ENCODE data around the gene MBOAT1.

MBOAT1 gene

GRCh38 chr6:20113649-20114224, 98.5 kb downstream of the MBOAT1 start:
- H3K4me1 ChIP-seq (ENCODE audit: control insufficient read depth in 1 of 2, insufficient read depth in 2 of 2, low read length in 2 of 2) = no peaks in the 10 kb centered on the region
- no peaks in the 10 kb centered on the region for H3K9me3 ChIP-seq (ENCODE audit: control insufficient read depth in 1 of 2, low read length in 2 of 2)
- no peak overlapping the region for H3K9ac ChIP-seq (ENCODE audit: low read depth in 1 of 2, low read length in 2 of 2)
- H3K27me3 ChIP-seq (ENCODE audit: control insufficient read depth in 1 of 2, insufficient read depth in 2 of 2, low read length in 2 of 2) = no peaks in the 10 kb centered on the region
- no peak overlapping the region for H3K4me3 ChIP-seq (ENCODE audit: low read depth in 1 of 2, low read length in 2 of 2)
- H3K36me3 ChIP-seq (ENCODE audit: control insufficient read depth in 1 of 2, insufficient read depth in 2 of 2, low read length in 2 of 2) = peaks cover 32 to 54% of the 10 kb centered on the region in 2 donors
- H3K27ac ChIP-seq (ENCODE audit: low read depth, low read length) = no peak overlapping the region

DNA sequence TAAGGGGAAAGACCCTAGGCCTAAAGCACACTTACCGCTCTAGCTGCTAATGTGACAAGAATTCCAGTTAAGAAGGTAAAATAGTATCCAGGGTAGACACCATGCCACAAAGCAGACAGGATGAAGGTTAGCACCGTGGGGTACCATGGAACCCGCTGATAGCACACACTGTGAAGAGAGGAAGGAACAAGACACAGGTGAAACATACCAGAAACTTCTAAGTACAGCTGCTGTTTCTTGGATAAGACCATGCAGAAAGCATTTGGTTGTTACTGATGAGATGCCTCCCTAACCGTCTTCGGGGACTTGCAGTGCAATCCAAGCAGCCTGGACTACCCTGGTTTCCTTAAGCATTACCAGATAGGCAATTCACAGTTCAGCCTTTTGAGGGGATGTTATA, 99.4 kb downstream of the MBOAT1 start:
- H3K9ac ChIP-seq (ENCODE audit: low read depth in 1 of 2, low read length in 2 of 2) = no peak overlapping the region
- H3K36me3 ChIP-seq (ENCODE audit: control insufficient read depth in 1 of 2, insufficient read depth in 2 of 2, low read length in 2 of 2) = peaks cover 38 to 55% of the 10 kb centered on the region in 2 donors
- no peaks in the 10 kb centered on the region for H3K27me3 ChIP-seq (ENCODE audit: control insufficient read depth in 1 of 2, insufficient read depth in 2 of 2, low read length in 2 of 2)
- H3K9me3 ChIP-seq (ENCODE audit: control insufficient read depth in 1 of 2, low read length in 2 of 2) = no peaks in the 10 kb centered on the region
- H3K4me1 ChIP-seq (ENCODE audit: control insufficient read depth in 1 of 2, insufficient read depth in 2 of 2, low read length in 2 of 2) = no peaks in the 10 kb centered on the region
- H3K4me3 ChIP-seq (ENCODE audit: low read depth in 1 of 2, low read length in 2 of 2) = no peak overlapping the region
- no peak overlapping the region for H3K27ac ChIP-seq (ENCODE audit: low read depth, low read length)

GRCh38 chr6:20112241-20112640, 100.0 kb downstream of the MBOAT1 start:
- no peak overlapping the region for H3K27ac ChIP-seq (ENCODE audit: low read depth, low read length)
- H3K36me3 ChIP-seq (ENCODE audit: control insufficient read depth in 1 of 2, insufficient read depth in 2 of 2, low read length in 2 of 2) = peaks cover 43 to 55% of the 10 kb centered on the region in 2 donors
- no peak overlapping the region for H3K4me3 ChIP-seq (ENCODE audit: low read depth in 1 of 2, low read length in 2 of 2)
- no peak overlapping the region for H3K9ac ChIP-seq (ENCODE audit: low read depth in 1 of 2, low read length in 2 of 2)
- no peaks in the 10 kb centered on the region for H3K4me1 ChIP-seq (ENCODE audit: control insufficient read depth in 1 of 2, insufficient read depth in 2 of 2, low read length in 2 of 2)
- no peaks in the 10 kb centered on the region for H3K9me3 ChIP-seq (ENCODE audit: control insufficient read depth in 1 of 2, low read length in 2 of 2)
- H3K27me3 ChIP-seq (ENCODE audit: control insufficient read depth in 1 of 2, insufficient read depth in 2 of 2, low read length in 2 of 2) = no peaks in the 10 kb centered on the region

DNA sequence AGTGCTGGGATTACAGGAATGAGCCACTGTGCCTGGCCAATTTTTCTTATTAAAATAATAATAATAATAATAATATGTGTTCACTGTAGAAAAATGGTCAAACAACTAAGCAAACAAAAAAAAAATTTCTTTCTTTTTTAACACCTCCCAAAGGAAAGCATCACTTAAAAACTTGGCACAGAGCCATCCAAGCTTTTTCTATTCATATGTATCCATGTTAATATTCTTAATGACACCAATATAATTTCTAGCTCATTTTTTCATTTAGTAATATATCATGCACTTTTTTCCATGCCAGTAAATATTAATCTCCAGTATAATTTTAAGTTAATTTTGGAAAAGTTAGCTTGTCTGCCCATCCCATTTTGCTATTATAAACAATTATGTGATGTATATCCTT, 101.8 kb downstream of the MBOAT1 start:
- H3K4me1 ChIP-seq (ENCODE audit: control insufficient read depth in 1 of 2, insufficient read depth in 2 of 2, low read length in 2 of 2) = no peaks in the 10 kb centered on the region
- H3K27me3 ChIP-seq (ENCODE audit: control insufficient read depth in 1 of 2, insufficient read depth in 2 of 2, low read length in 2 of 2) = no peaks in the 10 kb centered on the region
- H3K9ac ChIP-seq (ENCODE audit: low read depth in 1 of 2, low read length in 2 of 2) = no peak overlapping the region
- H3K27ac ChIP-seq (ENCODE audit: low read depth, low read length) = no peak overlapping the region
- H3K4me3 ChIP-seq (ENCODE audit: low read depth in 1 of 2, low read length in 2 of 2) = no peak overlapping the region
- H3K9me3 ChIP-seq (ENCODE audit: control insufficient read depth in 1 of 2, low read length in 2 of 2) = no peaks in the 10 kb centered on the region
- H3K36me3 ChIP-seq (ENCODE audit: control insufficient read depth in 1 of 2, insufficient read depth in 2 of 2, low read length in 2 of 2) = peaks cover 43 to 58% of the 10 kb centered on the region in 2 donors

DNA sequence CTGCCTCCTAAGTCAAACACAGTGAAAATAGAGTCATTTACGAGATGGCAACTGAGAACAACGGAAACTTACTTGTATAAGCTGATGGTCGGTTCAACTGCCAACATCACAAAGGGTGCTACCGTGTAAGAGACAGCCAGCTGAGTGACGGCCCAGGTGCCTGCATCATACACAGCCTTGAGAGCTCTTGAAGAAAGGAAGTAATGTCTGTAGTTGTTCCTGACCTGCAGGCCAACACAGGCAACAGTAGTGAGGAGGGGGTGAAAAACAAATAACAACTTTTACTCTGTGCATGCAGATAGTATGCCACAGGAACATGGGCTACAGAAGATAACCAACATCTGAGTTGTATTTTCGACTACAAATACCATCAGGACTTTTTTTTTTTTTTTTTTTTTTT, 102.7 kb downstream of the MBOAT1 start:
- Histone ChIP-seq H3K9ac (ENCODE audit: low read depth in 1 of 2, low read length in 2 of 2) (no peak overlapping the region), H3K27ac (ENCODE audit: low read depth, low read length) (no peak overlapping the region), H3K36me3 (ENCODE audit: control insufficient read depth in 1 of 2, insufficient read depth in 2 of 2, low read length in 2 of 2) (peaks cover 44 to 53% of the 10 kb centered on the region in 2 donors), H3K9me3 (ENCODE audit: control insufficient read depth in 1 of 2, low read length in 2 of 2) (no peaks in the 10 kb centered on the region), H3K27me3 (ENCODE audit: control insufficient read depth in 1 of 2, insufficient read depth in 2 of 2, low read length in 2 of 2) (no peaks in the 10 kb centered on the region), H3K4me1 (ENCODE audit: control insufficient read depth in 1 of 2, insufficient read depth in 2 of 2, low read length in 2 of 2) (no peaks in the 10 kb centered on the region), H3K4me3 (ENCODE audit: low read depth in 1 of 2, low read length in 2 of 2) (no peak overlapping the region)

GRCh38 chr6:20105838-20106237, 106.4 kb downstream of the MBOAT1 start:
- Histone ChIP-seq H3K27me3 (ENCODE audit: control insufficient read depth in 1 of 2, insufficient read depth in 2 of 2, low read length in 2 of 2) (no peaks in the 10 kb centered on the region), H3K4me3 (ENCODE audit: low read depth in 1 of 2, low read length in 2 of 2) (no peak overlapping the region), H3K36me3 (ENCODE audit: control insufficient read depth in 1 of 2, insufficient read depth in 2 of 2, low read length in 2 of 2) (peaks cover 41 to 62% of the 10 kb centered on the region in 2 donors), H3K27ac (ENCODE audit: low read depth, low read length) (no peak overlapping the region), H3K4me1 (ENCODE audit: control insufficient read depth in 1 of 2, insufficient read depth in 2 of 2, low read length in 2 of 2) (no peaks in the 10 kb centered on the region), H3K9me3 (ENCODE audit: control insufficient read depth in 1 of 2, low read length in 2 of 2) (no peaks in the 10 kb centered on the region), H3K9ac (ENCODE audit: low read depth in 1 of 2, low read length in 2 of 2) (no peak overlapping the region)

DNA sequence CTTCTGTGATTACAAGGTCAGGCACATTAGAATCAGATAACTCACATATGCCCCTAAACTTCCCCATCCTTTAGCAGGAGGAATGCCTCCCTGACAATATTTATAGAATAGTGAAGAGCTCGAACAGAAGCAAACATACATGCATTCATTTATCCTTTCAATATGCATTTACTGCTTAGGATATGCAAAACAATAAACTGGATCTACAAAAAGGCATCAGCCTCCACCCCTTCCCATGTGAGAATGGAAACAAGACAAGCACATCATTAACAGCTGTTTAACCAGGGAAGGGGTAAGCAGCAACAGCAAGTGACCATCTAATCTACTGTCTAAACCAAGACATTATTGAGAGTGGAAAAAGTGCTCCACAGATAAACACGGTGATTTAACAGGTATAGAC, 107.6 kb downstream of the MBOAT1 start:
- Histone ChIP-seq H3K9me3 (ENCODE audit: control insufficient read depth in 1 of 2, low read length in 2 of 2) (no peaks in the 10 kb centered on the region), H3K27me3 (ENCODE audit: control insufficient read depth in 1 of 2, insufficient read depth in 2 of 2, low read length in 2 of 2) (no peaks in the 10 kb centered on the region), H3K27ac (ENCODE audit: low read depth, low read length) (no peak overlapping the region), H3K9ac (ENCODE audit: low read depth in 1 of 2, low read length in 2 of 2) (no peak overlapping the region), H3K4me3 (ENCODE audit: low read depth in 1 of 2, low read length in 2 of 2) (no peak overlapping the region), H3K36me3 (ENCODE audit: control insufficient read depth in 1 of 2, insufficient read depth in 2 of 2, low read length in 2 of 2) (peaks cover 48 to 70% of the 10 kb centered on the region in 2 donors), H3K4me1 (ENCODE audit: control insufficient read depth in 1 of 2, insufficient read depth in 2 of 2, low read length in 2 of 2) (no peaks in the 10 kb centered on the region)

GRCh38 chr6:20102397-20103073, 109.7 kb downstream of the MBOAT1 start:
- Histone ChIP-seq H3K9me3 (ENCODE audit: control insufficient read depth in 1 of 2, low read length in 2 of 2) (no peaks in the 10 kb centered on the region), H3K4me3 (ENCODE audit: low read depth in 1 of 2, low read length in 2 of 2) (no peak overlapping the region), H3K36me3 (ENCODE audit: control insufficient read depth in 1 of 2, insufficient read depth in 2 of 2, low read length in 2 of 2) (peaks cover 28 to 56% of the 10 kb centered on the region in 2 donors), H3K4me1 (ENCODE audit: control insufficient read depth in 1 of 2, insufficient read depth in 2 of 2, low read length in 2 of 2) (no peaks in the 10 kb centered on the region), H3K27ac (ENCODE audit: low read depth, low read length) (no peak overlapping the region), H3K27me3 (ENCODE audit: control insufficient read depth in 1 of 2, insufficient read depth in 2 of 2, low read length in 2 of 2) (no peaks in the 10 kb centered on the region), H3K9ac (ENCODE audit: low read depth in 1 of 2, low read length in 2 of 2) (no peak overlapping the region)

DNA sequence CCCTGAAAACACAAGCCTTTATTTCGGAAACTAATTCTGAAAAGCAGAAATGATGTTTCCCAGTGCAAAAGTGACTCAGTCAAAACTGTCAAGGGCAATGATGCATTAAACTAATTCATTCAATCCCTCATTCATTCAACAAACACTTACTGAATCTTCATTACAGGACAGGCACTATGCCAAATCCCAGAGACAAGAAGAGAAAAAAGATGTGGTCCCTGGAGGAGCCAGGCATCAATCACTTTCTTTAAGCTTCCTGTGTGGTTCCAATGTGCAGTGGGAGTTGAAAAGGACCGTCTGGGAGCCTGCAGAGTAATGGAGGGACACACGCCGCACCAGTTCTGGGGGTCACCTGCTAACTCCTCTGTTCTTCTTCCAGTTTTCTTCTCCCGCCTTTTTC, 113.1 kb downstream of the MBOAT1 start:
- no peak overlapping the region for H3K27ac ChIP-seq (ENCODE audit: low read depth, low read length)
- H3K27me3 ChIP-seq (ENCODE audit: control insufficient read depth in 1 of 2, insufficient read depth in 2 of 2, low read length in 2 of 2) = no peaks in the 10 kb centered on the region
- no peak overlapping the region for H3K4me3 ChIP-seq (ENCODE audit: low read depth in 1 of 2, low read length in 2 of 2)
- H3K9ac ChIP-seq (ENCODE audit: low read depth in 1 of 2, low read length in 2 of 2) = no peak overlapping the region
- H3K9me3 ChIP-seq (ENCODE audit: control insufficient read depth in 1 of 2, low read length in 2 of 2) = no peaks in the 10 kb centered on the region
- no peaks in the 10 kb centered on the region for H3K4me1 ChIP-seq (ENCODE audit: control insufficient read depth in 1 of 2, insufficient read depth in 2 of 2, low read length in 2 of 2)
- H3K36me3 ChIP-seq (ENCODE audit: control insufficient read depth in 1 of 2, insufficient read depth in 2 of 2, low read length in 2 of 2) = peaks cover 12 to 37% of the 10 kb centered on the region in 2 donors

DNA sequence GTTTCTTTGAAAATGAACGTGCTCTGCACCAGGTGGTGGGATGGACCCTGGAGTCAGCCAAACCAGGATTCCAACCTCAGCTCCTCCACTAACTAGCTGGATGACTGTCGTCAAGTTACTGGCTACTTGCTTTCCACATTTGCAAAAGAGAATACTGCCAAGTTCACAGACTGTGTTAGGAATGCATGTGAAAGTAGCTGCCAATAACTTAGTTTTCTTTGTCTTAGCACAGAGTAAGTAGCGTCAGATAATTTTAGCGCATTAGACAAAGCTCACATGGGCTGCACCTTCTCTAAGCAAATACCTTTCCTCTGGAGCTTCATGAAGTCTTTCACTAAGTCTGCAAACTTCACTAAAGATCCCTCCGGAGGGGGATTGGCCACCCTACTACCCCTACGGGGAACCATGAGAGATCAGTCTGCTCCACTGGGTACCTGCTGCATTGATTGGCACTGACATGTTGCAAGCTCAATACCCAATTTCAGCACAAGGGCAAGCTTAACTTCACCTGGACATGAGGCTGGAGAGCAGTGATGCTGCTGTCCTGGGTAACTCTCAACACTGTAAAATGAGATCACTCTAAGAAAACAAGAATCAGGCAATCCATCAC, 113.9 kb downstream of the MBOAT1 start:
- Histone ChIP-seq H3K9me3 (ENCODE audit: control insufficient read depth in 1 of 2, low read length in 2 of 2) (no peaks in the 10 kb centered on the region), H3K27ac (ENCODE audit: low read depth, low read length) (no peak overlapping the region), H3K9ac (ENCODE audit: low read depth in 1 of 2, low read length in 2 of 2) (no peak overlapping the region), H3K4me1 (ENCODE audit: control insufficient read depth in 1 of 2, insufficient read depth in 2 of 2, low read length in 2 of 2) (no peaks in the 10 kb centered on the region), H3K27me3 (ENCODE audit: control insufficient read depth in 1 of 2, insufficient read depth in 2 of 2, low read length in 2 of 2) (no peaks in the 10 kb centered on the region), H3K36me3 (ENCODE audit: control insufficient read depth in 1 of 2, insufficient read depth in 2 of 2, low read length in 2 of 2) (peaks cover 12 to 32% of the 10 kb centered on the region in 2 donors), H3K4me3 (ENCODE audit: low read depth in 1 of 2, low read length in 2 of 2) (no peak overlapping the region)

Data from duodenal mucosa (tissue), 2 donors.